Thoracic aorta (tissue), 2 donors: ENCODE measurements around the gene SLC6A19. TPM values are rescaled to one million over a fixed set of nuclear protein-coding genes. Genes with fewer than 3 reads are reported as not detected.

ENCODE experiments used
- ATAC-seq: fragments of 150-250 bp; one replicate; pipeline ENCODE4 v1.8.0; 2017; ENCODE audit warnings: low read depth; ENCODE audit not compliant: insufficient number of reproducible peaks, low FRiP score
- DNase-seq: peaks from one replicate; pipeline ENCODE4 v3.0.0-alpha.2; 2020; ENCODE audit warnings: low spot score
- H3K27ac ChIP-seq, 2 donors: fragments of 200-600 bp; sonication (generic); 1 replicate in 1 of 2; 2 replicates in 1 of 2; pipeline ENCODE4 v1.5.1; 2016; ENCODE audit warnings: mild to moderate bottlenecking in 2 of 2, moderate library complexity in 2 of 2
- H3K27me3 ChIP-seq: fragments of 200-600 bp; sonication (generic); replicated peaks from 2 replicates; pipeline ENCODE4 v1.6.0; 2016; ENCODE audit warnings: mild to moderate bottlenecking; ENCODE audit not compliant: insufficient read depth
- H3K36me3 ChIP-seq: fragments of 200-600 bp; sonication (generic); one replicate; pipeline ENCODE4 v1.5.1; 2016
- H3K4me1 ChIP-seq, 2 donors: fragments of 200-600 bp; sonication (generic); 1 replicate in 1 of 2; 2 replicates in 1 of 2; pipeline versions ENCODE4 v1.5.1 to v1.6.0; 2016; ENCODE audit warnings: low read depth in 2 of 2, mild to moderate bottlenecking in 1 of 2; ENCODE audit not compliant: control insufficient read depth in 1 of 2
- H3K4me3 ChIP-seq: fragments of 200-600 bp; sonication (generic); 2 replicates; pipeline ENCODE4 v1.5.1; 2016; ENCODE audit warnings: mild to moderate bottlenecking
- H3K9me3 ChIP-seq: fragments of 200-600 bp; sonication (generic); 2 replicates; pipeline ENCODE4 v1.5.1; 2016
- CTCF ChIP-seq: fragments of 200-600 bp; sonication (generic); IDR thresholded peaks from one replicate; pipeline ENCODE4 v1.5.1; 2019; ENCODE audit warnings: antibody characterized with exemption
- total RNA-seq, 2 donors: library from RNA; depleted of rRNA; stranded (reverse); fragments of >200 nt; gene quantifications; one replicate each; pipeline versions ENCODE4 v1.1.0 to v1.2.3, GENCODE V29; 2016

The SLC6A19 gene
- total RNA-seq, 2 donors from 2014 or later: not detected

- no peak overlapping the region for H3K4me3 ChIP-seq
- DNase-seq: no peak
- no peak for TF ChIP-seq CTCF
Measured at GRCh38 chr5:1187234-1187949, 14.0 kb upstream of the SLC6A19 start.

GRCh38 chr5:1187950-1188334 is 13.5 kb upstream of the SLC6A19 start:
- Histone ChIP-seq H3K27ac (no peak overlapping the region), H3K9me3 (no peaks in the 10 kb centered on the region), H3K36me3 (no peaks in the 10 kb centered on the region), H3K4me3 (no peak overlapping the region), H3K27me3 (no peaks in the 10 kb centered on the region), H3K4me1 (no peaks in the 10 kb centered on the region)
- DNase-seq: no peak
- ATAC-seq: no peak
- no peak for TF ChIP-seq CTCF

More at GRCh38 chr5:1187234-1187949, 14.0 kb upstream of the SLC6A19 start:
- ATAC-seq: no peak
- H3K27ac ChIP-seq: no peak overlapping the region
- no peaks in the 10 kb centered on the region for H3K36me3 ChIP-seq
- H3K27me3 ChIP-seq: no peaks in the 10 kb centered on the region
- H3K4me1 ChIP-seq: no peaks in the 10 kb centered on the region
- no peaks in the 10 kb centered on the region for H3K9me3 ChIP-seq

GRCh38 chr5:1188464-1188863 is 12.9 kb upstream of the SLC6A19 start:
- no peaks in the 10 kb centered on the region for H3K27me3 ChIP-seq
- H3K4me3 ChIP-seq: no peak overlapping the region
- DNase-seq (no peak), ATAC-seq (no peak)
- no peaks in the 10 kb centered on the region for H3K9me3 ChIP-seq
- TF ChIP-seq CTCF: no peak
- H3K36me3 ChIP-seq: no peaks in the 10 kb centered on the region
- no peaks in the 10 kb centered on the region for H3K4me1 ChIP-seq
- no peak overlapping the region for H3K27ac ChIP-seq

- Histone ChIP-seq H3K9me3 (no peaks in the 10 kb centered on the region), H3K4me1 (no peaks in the 10 kb centered on the region), H3K27ac (no peak overlapping the region), H3K36me3 (no peaks in the 10 kb centered on the region), H3K27me3 (no peaks in the 10 kb centered on the region), H3K4me3 (no peak overlapping the region)
- ATAC-seq: no peak
- no peak for DNase-seq
- TF ChIP-seq CTCF: no peak
Measured at GRCh38 chr5:1189269-1189668, 12.1 kb upstream of the SLC6A19 start.

- H3K9me3 ChIP-seq: no peaks in the 10 kb centered on the region
- H3K4me1 ChIP-seq: no peaks in the 10 kb centered on the region
- H3K36me3 ChIP-seq: no peaks in the 10 kb centered on the region
- no peak for TF ChIP-seq CTCF
- no peak overlapping the region for H3K27ac ChIP-seq
- no peaks in the 10 kb centered on the region for H3K27me3 ChIP-seq
- ATAC-seq (no peak), DNase-seq (no peak)
- H3K4me3 ChIP-seq: no peak overlapping the region
Measured at GRCh38 chr5:1190278-1190677, 11.1 kb upstream of the SLC6A19 start.
